Tongue (tissue), 2 donors: Measurements from ENCODE around the gene CORIN. TPM values are rescaled to one million over a fixed set of nuclear protein-coding genes. Genes with fewer than 3 reads are reported as not detected.

Experiments used
- DNase-seq: peaks from one replicate; pipeline ENCODE4 v3.0.0-alpha.2; 2015
- total RNA-seq: library from RNA; depleted of rRNA; stranded (reverse); fragments of >200 nt; gene quantifications from one replicate; pipeline ENCODE4 v1.2.3, GENCODE V29; 2014

CORIN gene
- total RNA-seq, 1 donor from 2014 or later, result 1.4 TPM

DNA sequence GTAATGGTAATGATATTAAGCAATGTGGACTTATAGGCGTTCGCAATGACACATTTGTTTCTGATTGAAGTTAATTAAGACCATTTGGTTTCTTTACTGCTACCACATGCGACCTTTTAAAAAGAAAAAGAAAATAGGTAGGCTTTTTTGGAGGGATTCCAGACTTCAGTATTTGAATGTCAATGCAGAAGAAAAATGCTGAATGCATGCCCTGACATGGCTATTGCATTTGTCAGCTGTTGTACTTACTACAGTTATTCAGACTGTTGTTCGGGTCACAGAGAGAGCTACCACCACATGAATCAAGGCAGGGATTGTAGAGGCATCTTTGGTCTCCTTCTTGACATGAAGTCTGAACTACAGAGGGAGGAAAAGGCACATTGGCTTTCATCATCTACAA lies 163.7 kb downstream of the CORIN start:
- DNase-seq, result peak; percentile 5

DNA sequence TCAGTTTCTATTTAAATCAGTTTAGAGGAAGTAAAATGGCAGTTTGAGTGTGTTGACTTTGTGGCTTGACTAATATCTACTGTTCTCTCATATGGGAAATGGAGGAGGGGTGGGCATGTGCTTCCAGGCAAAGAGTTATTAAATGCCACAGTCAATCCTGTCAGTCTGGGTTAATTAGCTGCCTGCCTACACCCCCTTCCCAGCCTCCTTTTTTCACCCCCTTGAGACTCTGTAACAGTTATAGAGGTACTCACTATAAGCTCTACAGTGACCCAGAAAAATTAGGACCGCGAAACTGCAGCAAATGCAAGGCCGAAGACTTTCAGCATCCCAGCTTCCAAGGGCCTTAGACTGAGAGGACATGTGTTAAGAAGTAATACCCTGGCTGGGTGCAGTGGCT lies 165.2 kb downstream of the CORIN start:
- no peak for DNase-seq

DNA sequence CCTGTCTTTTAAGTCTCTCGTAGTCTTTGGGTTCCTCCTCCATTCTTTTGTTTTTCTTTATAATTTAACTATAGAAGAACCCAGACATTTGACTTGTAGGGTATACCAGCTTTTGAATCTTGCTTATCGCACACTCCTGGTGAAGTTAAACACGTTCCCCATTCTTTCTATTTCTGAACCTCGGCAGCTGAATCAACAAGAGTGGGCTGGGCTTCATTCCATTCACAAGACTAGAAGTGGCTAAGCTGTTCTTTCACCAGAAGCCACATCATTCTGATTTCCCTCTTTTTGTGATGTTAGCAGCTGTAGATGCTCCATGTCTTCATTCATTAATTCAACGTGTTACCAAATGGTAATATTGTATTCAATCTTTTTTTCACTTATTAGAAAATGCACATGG lies 167.9 kb downstream of the CORIN start:
- peak; percentile 15 for DNase-seq

DNA sequence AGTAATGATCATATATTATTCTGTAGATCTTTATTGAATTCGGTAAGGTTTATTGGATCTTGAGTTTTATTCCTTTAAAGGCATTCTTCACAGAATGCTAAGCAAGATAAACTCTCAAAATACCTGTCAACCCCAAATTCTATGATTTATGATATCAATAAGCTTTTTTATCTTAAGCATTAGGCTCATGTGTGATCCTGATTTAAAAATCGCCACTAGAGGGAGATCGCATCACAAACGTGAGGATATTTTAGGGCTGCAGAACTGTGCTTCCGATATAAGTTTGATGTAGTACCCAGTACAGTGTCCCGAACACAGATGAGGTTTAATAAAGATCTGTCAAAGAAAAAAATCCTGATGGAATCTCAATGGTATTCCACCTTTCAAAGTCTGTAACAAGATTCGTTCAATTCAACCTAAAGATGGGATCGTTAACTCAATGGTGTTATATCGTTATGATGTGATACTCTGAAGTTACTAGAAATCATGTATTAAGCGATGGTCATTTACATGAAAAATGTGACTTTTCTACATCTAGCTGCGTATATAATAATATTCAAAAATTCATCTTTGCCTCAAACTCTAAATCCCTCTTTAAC lies 169.0 kb downstream of the CORIN start:
- DNase-seq, result peak; percentile 81

DNA sequence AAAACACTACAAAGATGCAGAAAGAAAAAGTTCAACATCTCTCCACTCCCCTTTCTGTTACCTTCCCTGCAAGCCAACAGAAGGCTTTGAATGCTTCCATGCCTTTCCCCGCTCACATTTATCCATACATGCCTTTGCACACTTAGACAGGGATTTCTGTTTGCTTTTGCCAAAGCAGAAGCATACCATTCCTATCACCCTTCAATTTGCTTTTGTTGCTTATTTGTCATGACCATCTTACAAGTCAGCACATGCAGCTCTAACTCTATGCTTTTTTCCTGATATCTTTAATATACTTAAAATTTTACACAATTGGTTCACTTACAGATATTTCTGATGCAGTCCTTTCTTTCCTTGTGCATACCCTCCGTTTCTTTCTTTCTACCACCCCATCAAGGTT lies 169.6 kb downstream of the CORIN start:
- DNase-seq, result no peak

DNA sequence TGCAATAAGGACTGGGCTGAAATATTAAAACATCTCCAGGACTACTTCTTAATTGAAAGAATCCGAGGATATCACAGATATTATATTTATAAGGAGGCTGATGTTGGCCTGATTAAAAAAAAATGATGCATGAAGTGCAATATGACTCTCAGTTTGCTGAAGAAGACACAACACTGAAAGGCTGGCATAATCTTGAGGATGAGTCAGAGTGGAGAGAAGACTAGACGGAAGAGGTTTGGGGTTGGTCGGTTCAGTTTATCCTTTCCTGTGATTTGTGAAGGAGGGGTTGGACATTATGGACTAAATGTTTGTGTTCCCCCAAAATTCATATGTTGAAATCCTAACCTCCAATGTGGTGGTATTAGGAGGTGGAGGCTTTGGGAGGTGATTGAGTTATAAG lies 170.3 kb downstream of the CORIN start:
- no peak for DNase-seq

DNA sequence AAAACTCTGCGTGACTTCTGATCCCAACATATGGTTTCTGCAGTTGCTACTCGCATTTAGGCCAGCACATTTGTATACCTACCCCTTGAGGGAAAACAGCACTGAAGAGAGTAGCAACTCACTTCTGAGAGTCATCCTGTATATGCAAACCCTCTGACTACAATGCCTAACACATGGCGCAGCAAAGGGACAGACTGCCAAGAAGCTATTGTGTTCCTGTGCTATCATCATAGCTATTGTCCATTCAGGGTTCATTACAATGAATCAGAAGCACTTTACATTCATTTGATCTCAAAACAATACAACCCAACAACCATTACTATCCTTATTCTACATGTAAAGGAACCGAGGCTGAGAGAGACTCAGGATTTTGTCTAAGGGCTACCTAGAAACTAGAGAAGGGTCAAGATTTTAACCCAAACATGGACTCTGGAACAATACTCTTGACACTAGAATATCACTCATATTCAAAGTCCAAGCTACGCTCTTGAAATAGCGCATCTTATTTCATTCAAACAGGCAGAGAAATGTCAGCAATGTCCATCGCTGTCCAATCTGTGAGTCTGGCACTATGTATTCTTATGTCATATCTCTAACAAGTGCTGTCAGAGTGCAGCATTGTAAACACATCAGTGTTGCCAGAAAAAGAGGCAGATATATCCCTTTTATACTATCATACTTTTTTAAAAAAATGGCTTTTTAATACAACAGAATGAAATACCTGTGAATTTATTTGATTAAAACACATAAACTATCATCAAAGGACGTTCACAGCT lies 173.6 kb downstream of the CORIN start:
- no peak for DNase-seq

DNA sequence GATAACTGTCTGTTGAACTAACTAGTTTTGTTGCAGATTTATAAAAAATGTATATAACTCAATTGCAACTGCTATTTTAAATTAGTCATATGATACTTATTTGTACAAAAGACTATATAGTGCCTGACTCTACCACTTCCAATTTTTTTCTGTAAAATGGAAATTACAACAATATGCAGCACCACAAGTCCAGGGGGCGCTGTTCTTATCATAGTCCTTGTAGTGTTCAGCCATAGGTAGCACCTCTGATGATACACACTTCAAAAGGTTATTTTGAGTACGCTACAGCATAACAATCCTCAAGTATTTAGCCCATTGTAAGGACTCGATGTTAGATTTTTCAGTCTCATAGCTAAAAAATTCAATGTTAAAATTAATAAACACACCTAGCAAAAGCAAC lies 174.9 kb downstream of the CORIN start:
- DNase-seq, result no peak

DNA sequence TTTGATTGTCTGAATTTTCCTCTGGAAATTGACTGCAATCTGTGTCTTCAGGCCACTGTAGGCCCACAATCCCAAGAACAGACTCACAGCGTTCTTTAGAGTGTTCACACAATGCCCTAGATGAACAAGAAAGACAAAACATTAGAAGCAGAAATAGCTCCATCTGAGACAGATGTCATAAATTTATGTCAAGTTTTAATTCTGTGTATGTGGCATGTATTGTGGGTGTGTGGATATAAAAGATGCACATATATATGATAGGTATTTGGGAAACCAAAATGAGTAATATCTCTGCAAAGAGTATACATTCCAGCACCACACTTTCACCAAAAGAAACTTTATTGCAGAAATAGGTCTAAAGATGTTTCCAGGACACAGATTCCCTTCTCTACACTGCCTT lies 176.1 kb downstream of the CORIN start:
- no peak for DNase-seq

DNA sequence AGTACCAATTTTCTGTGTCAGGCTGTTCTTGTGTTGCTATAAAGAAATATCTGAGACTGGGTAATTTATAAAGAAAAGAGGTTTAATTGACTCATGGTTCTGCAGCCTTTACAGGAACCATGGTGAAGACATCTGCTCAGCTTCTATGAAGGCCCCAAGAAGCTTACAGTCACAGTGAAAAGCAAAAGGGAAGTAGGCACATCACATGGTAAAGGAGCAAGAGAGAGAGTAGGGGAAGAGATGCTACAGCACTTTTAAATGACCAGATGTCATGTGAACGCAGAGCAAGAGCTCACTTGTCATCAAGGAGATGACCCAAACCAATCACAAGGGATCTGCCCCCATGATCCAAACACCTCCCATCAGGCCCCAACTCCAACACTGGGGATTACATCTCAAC lies 178.5 kb downstream of the CORIN start:
- DNase-seq, result no peak

DNA sequence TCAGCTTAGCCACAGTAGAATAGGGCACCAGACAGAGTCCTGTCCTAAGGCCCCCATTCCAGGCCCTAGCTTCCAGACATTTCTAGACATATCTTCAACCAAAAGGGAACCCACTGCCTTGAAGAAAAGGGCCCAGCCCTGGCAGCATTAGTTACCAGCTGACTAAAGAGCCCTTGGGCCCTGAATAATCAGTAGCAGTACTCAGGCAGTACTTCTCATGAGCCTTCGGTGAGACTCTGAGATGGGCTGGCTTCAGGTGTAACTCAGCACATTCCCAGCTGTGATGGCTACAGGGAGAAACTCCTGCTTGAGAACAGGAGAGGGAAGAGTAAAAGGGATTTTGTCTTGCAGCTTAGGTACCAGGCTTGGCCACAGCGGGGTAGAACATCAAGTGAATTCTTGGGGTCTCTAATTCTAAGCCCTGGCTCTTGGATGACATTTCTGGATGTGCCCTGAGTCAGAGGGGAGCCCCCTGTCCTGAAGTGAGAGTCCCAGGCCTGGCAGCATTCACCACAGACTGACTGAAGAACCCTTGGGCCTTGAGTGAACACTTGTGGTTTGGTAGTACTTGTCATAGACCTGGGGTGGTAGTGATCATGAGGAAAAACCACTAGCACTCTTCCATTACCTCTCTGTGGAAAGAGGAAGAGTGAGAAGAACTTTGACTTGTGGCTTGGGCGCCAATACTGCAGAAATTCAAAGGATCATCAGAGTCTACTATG lies 182.7 kb downstream of the CORIN start:
- DNase-seq, result no peak

DNA sequence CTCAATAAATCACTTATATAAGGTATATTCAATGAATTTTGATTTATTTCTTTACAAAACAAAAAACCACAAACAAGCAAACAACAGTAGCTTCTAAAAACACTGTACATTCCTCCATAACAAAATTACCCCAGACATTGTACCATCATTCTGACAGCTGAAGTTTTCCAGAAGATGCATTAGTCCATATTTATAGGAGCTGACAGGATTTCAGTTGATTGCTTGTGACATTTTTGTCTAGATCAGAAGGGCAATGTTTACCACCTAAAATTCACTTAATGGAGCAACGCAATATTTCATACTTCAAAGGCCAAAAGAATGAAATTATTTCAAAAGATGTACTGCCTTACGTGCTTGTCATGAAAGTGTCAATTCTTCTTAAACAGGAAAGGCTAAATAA lies 185.8 kb downstream of the CORIN start:
- no peak for DNase-seq

DNA sequence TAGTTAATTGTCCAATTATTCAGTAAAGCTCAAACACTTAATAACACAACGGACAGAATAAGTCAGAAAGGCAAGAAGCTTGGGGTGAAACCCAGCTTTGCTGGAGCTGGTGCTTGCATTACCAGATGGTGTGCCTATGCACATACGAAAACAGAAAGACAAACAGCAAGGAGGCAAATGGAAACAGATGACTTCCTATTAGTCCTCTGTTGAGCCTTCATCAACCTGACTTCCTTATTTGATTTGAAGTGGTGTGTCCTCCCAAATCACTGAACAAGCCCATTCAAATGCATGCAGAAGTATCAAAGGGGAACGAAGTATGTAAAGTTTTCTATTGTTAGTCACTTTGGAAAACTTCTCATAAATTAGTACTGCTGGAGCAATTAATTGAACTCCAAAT lies 186.6 kb downstream of the CORIN start:
- no peak for DNase-seq

DNA sequence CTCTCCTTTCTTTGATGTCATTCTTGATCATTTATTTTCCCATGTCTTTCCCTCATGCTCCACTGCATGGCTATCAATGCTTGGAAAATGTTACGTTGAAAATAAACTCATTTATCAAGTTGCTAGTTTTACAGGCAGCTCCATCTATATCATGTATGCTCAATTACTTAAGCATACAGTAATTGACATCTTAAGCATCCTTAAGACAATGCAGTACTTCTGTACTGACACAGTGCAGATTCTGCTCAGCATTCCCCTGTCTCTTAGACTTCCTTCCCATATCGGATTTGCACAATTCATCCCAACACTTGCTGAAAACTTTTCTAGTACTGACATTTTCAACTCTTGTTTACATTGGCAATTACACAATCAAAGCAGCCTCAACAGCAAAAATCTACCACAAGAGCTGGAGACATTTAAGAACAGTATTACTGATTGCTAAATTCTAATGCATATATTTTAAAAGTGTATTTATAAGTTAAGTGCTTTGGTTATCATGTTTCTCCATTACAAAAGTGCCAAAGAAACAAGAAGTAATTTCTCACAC lies 187.2 kb downstream of the CORIN start:
- DNase-seq, result no peak

DNA sequence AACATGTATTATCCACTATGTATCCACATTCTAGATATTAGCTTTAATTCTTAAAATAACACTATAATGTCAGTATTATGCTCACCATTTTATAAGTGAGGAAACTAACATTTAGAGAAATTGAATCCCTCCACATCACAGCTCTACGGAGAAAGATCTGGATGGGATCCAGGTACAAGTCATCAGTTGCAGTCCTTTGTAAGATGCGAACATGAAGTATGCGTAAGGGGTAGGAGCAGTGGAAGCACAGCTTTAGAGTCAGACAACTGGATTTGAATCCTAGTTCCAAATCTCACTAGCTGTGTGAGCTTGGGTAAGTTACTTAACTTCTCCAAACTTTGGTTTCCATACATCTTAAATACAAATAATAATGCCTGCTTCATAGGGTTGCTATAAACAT lies 190.3 kb downstream of the CORIN start:
- no peak for DNase-seq

DNA sequence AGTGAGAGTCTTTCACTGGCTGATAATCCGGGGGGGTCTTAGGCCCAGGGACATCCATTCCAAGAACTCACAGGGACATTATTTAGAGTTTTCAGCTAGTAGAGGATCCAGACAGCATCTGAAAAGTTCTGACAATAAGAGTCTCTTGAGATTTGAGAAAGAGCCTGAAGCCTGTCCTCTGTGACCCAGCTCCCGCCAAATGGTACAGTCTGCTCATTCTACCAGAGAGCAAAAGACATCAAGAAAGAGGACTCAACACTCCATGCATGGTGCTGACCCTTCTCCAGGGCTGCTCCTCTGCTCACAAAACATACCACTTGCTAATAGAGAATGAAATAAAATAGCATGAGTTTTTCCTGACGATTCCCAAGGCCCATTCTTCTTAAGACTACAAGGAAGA lies 190.8 kb downstream of the CORIN start:
- DNase-seq, result no peak

DNA sequence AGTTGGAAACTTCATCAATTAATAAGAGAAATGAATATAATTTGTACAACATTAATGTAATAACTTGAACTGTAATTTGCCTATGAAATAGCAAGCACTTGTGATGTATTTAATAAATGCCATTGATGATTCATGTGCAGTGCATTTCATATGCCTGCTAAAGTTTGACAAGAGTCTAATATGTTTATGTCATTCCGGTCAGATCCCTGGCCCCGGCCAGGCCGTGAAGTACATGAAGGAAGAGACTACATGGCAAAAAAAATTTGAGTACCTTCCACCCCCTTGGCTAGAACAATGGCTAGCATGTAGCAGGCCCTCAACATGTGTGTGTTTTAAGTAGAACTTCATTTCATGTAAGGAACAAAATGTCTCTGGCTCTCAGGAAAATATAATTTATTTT lies 191.5 kb downstream of the CORIN start:
- DNase-seq, result no peak

DNA sequence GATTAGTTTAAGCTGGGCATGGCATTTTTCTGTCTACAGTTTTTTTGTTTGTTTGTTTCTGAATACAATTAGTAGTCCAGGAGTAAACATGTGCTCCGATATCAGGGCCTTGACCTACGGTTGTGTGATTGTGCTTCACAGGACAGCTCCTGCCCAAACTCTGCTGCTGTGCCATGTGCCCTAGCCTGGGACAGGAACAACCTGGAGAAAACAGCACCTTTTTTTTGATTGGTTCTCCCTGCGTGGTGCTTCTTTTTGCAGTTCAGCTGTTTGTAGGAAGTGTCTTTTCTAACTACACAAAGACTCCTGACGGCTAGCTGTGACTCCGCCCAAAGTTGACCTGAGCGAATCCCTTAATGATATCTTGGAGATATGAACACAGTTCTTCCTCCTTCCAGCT lies 194.0 kb downstream of the CORIN start:
- no peak for DNase-seq

DNA sequence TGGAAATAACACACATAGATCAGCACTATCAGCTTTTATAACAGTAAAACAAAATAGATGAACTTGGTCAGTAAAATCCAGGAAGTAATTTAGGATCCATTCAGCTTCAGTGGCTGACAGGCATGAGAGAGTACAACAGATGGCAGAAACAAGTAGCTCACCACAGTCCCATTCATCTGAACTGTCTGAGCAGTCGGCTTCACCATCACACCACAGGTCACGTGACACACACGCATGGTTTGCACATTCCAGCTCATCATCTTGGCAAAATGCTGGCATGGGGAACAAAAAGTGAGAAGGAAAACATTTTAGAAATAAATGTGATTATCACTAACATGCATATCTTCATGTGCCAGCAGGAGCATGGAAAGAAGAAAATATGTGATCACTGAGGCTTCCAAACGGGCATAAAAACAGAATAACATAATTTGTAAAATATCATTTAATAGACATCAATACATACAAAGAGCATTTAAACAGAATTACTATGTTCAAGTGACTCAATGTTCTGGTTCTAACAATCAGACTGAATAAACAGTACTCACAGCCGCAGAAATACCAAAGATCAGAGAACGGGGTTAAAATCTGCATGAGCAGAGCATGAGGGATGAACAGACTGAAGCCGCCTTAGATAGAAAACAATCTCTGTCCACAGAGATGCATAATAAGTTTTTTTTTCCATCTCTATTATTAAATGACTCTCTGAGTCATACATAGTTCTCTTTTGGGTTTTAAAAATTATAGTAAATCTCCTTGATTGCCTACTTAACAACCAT lies 194.7 kb downstream of the CORIN start:
- DNase-seq, result peak; percentile 31

DNA sequence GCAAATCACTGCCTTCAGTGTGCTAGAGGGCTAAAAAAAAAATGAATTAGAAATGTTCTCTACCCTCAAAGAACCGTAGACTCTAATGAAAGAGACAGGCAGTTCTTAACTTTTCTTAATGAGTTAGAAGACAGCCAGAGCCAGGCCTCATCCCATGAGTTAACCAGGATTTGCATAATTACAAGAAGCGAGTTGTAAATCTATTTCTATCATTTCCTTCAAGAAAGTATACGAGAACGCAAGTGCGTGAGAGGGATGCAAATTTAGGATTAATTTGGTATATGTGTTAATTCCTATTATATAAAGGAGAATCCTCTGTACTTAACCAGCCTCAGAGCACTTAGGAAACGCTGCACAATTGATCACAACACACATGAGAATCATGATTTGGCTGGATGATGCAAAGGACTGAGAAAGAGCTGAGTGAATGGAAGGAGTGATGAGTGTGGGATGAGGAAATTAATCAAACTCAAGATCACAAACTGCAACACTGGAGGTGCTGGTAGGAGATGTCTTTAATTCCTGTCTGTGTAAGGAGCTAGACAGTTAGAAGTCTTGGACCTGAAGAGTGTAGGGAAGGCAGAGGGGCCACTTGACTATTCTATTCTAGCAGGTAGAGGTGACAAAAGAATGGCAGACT lies 195.6 kb downstream of the CORIN start:
- DNase-seq, result no peak

DNA sequence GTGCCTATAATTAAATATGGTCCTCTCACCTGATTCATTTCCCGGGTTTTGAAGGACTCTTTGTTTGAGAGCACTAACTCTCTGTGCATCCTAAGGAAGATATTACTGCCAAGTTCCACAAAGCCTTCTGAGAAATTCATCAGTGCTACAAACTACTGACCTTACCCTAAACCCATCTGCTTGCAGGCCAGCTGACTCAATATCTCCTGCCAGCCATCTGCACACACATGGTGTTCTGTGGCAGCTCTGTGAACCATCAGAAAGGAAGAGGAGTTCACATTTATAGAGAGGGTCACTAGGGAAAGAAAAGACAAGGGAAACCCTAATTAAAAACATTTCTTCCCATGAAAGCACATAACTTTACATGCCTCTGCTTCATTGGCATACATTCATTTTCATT lies 196.1 kb downstream of the CORIN start:
- DNase-seq, result peak; percentile 38

DNA sequence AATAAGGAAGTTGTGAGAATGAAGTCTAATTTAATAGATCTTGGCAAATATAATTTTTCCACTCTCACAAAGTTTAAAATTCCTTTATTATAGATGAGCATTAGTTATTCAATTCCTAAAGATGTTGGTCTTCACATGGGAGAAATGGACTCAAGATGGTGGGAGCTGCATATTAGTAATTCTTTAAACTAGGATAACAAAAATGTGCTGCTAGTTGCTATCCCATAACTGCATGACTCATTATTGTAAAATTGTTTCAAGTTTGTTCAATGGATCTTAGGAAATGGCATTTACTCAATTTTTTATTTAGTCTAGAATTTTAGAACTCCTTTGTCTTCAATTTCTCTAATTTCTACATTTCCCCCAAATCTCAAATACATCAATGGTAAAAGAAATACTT lies 197.0 kb downstream of the CORIN start:
- no peak for DNase-seq
